Measurements from ENCODE around the gene TGFBR3. TPM values are rescaled to one million over a fixed set of nuclear protein-coding genes. Genes with fewer than 3 reads are reported as not detected.

TGFBR3 gene
- polyA plus RNA-seq, 1 experiment = 8.2 TPM

DNA sequence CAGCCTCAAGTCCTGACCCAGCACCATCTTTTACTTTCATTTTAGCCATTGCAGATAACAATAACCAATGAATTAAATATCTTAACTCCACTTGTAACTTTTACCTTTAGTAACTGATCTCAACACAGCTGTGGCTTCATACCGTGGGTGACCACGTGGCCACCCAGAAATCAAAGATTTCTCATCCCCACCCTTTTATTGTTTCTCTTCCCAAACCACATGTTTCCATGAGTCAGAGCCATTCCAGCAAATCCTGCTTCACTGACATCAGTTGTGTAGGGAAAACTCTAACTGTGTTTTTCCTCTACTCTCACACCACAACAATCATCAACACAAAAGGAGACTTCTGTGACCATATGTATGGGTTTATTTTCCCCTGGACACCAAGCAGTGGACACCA lies 38.2 kb upstream of the TGFBR3 start:
- Histone ChIP-seq H3K27me3 (ENCODE audit: control insufficient read depth, insufficient read depth, low read length) (no peaks in the 10 kb centered on the region), H3K36me3 (ENCODE audit: control insufficient read depth, insufficient read depth, low read length) (no peaks in the 10 kb centered on the region), H3K4me3 (ENCODE audit: low read depth, low read length) (no peak overlapping the region)
- TF ChIP-seq, protein P1, sequence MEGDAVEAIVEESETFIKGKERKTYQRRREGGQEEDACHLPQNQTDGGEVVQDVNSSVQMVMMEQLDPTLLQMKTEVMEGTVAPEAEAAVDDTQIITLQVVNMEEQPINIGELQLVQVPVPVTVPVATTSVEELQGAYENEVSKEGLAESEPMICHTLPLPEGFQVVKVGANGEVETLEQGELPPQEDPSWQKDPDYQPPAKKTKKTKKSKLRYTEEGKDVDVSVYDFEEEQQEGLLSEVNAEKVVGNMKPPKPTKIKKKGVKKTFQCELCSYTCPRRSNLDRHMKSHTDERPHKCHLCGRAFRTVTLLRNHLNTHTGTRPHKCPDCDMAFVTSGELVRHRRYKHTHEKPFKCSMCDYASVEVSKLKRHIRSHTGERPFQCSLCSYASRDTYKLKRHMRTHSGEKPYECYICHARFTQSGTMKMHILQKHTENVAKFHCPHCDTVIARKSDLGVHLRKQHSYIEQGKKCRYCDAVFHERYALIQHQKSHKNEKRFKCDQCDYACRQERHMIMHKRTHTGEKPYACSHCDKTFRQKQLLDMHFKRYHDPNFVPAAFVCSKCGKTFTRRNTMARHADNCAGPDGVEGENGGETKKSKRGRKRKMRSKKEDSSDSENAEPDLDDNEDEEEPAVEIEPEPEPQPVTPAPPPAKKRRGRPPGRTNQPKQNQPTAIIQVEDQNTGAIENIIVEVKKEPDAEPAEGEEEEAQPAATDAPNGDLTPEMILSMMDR (IDR thresholded peaks at IDR 0.05; ENCODE audit: insufficient read depth, low read depth, low read length) = no peak
- CTCF ChIA-PET = interaction anchor here (1.4 to 9.3 kb wide), 3 partner anchors 18 to 421 kb away, joined by 3 to 172 read pairs (median 4); no protein-coding TSS in a partner anchor
- DNase-seq (ENCODE audit: low read depth) = peak; percentile 53
- POLR2A ChIA-PET = no interaction called here

- H3K27me3 ChIP-seq (ENCODE audit: control insufficient read depth, insufficient read depth, low read length) = no peaks in the 10 kb centered on the region
- H3K36me3 ChIP-seq (ENCODE audit: control insufficient read depth, insufficient read depth, low read length) = no peaks in the 10 kb centered on the region
- no peak overlapping the region for H3K4me3 ChIP-seq (ENCODE audit: low read depth, low read length)
- DNase-seq (ENCODE audit: low read depth) = no peak
- CTCF ChIA-PET = interaction anchor here (1.2 kb wide), 1 partner anchor 34 kb away, joined by 3 read pairs; the partner anchor contains the start of gene TGFBR3
- POLR2A ChIA-PET = no interaction called here
- TF ChIP-seq, protein P1 (IDR thresholded peaks at IDR 0.05; ENCODE audit: insufficient read depth, low read depth, low read length) = no peak
Measured at GRCh38 chr1:91919962-91920361, 34.0 kb upstream of the TGFBR3 start.

- ChIA-PET CTCF (interaction anchor here (1.4 to 1.5 kb wide), 2 partner anchors 389 to 404 kb away, joined by 3 to 5 read pairs; no protein-coding TSS in a partner anchor), POLR2A (no interaction called here)
- TF ChIP-seq, protein P1 (IDR thresholded peaks at IDR 0.05; ENCODE audit: insufficient read depth, low read depth, low read length) = no peak
- Histone ChIP-seq H3K36me3 (ENCODE audit: control insufficient read depth, insufficient read depth, low read length) (no peaks in the 10 kb centered on the region), H3K27me3 (ENCODE audit: control insufficient read depth, insufficient read depth, low read length) (no peaks in the 10 kb centered on the region), H3K4me3 (ENCODE audit: low read depth, low read length) (no peak overlapping the region)
- DNase-seq (ENCODE audit: low read depth) = no peak
Measured at GRCh38 chr1:91916811-91917460, 31.0 kb upstream of the TGFBR3 start.

DNA sequence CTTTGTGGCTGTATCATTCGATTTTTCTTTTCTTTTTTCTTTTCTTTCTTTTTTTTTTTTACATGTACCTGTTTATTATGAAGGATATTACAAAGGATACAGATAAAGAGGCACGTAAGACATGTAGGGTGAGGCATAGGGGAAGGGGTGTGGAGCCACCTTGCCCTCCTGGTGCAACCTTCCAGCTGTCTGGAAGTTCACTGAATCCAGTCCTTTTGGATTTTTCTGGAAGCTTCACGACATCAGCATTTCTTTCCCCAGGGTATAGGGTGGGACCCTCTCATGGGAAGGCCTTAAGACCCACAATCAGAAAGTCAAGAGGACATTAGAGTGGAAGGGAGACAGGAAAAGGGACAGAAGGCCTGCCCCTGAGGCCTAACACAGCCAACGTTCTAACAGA lies 30.1 kb upstream of the TGFBR3 start:
- ChIA-PET POLR2A (no interaction called here), CTCF (interaction anchor here (0.8 kb wide), 1 partner anchor 162 kb away, joined by 3 read pairs; no protein-coding TSS in a partner anchor)
- no peaks in the 10 kb centered on the region for H3K36me3 ChIP-seq (ENCODE audit: control insufficient read depth, insufficient read depth, low read length)
- no peak for DNase-seq (ENCODE audit: low read depth)
- no peaks in the 10 kb centered on the region for H3K27me3 ChIP-seq (ENCODE audit: control insufficient read depth, insufficient read depth, low read length)
- no peak overlapping the region for H3K4me3 ChIP-seq (ENCODE audit: low read depth, low read length)
- TF ChIP-seq, protein P1 (IDR thresholded peaks at IDR 0.05; ENCODE audit: insufficient read depth, low read depth, low read length) = no peak

- Histone ChIP-seq H3K36me3 (ENCODE audit: control insufficient read depth, insufficient read depth, low read length) (no peaks in the 10 kb centered on the region), H3K4me3 (ENCODE audit: low read depth, low read length) (no peak overlapping the region), H3K27me3 (ENCODE audit: control insufficient read depth, insufficient read depth, low read length) (no peaks in the 10 kb centered on the region)
- POLR2A ChIA-PET = no interaction called here
- no peak for DNase-seq (ENCODE audit: low read depth)
- TF ChIP-seq, protein P1 (IDR thresholded peaks at IDR 0.05; ENCODE audit: insufficient read depth, low read depth, low read length) = no peak
- CTCF ChIA-PET = interaction anchor here (1.0 to 1.5 kb wide), 2 partner anchors 386 to 401 kb away, joined by 3 to 5 read pairs; no protein-coding TSS in a partner anchor
Measured at GRCh38 chr1:91913018-91913417, 27.1 kb upstream of the TGFBR3 start.
